PFSK-1 (cell line): ENCODE measurements around the gene FRMD4B.

ENCODE experiments used
- FOXP2 ChIP-seq: optimal IDR thresholded peaks from 2 replicates; pipeline ENCODE3; 2011; ENCODE audit warnings: borderline replicate concordance, control low read depth, inconsistent platforms; ENCODE audit not compliant: insufficient read depth; ENCODE audit errors: extremely low read length, extremely low read depth
- POLR2AphosphoS5 ChIP-seq: IDR thresholded peaks from 2 replicates; pipeline ENCODE4 v1.6.1; 2012; ENCODE audit warnings: low read depth, mild to moderate bottlenecking, control low read depth, low read length, moderate library complexity
- REST ChIP-seq, 2 experiments: IDR thresholded peaks; 2 replicates each; pipeline versions ENCODE4 v1.6.1 to v1.8.0; 2011 to 2012; ENCODE audit warnings: low read depth in 2 of 2, low read length in 2 of 2, control low read depth in 1 of 2, inconsistent platforms in 1 of 2, mild to moderate bottlenecking in 1 of 2, moderate library complexity in 1 of 2; ENCODE audit not compliant: insufficient read depth in 1 of 2
- SIN3A ChIP-seq: IDR thresholded peaks from 2 replicates; pipeline ENCODE4 v1.6.1; 2012; ENCODE audit warnings: mild to moderate bottlenecking, low read length, moderate library complexity, borderline replicate concordance; ENCODE audit not compliant: insufficient read depth
- TAF1 ChIP-seq: IDR thresholded peaks from 2 replicates; pipeline ENCODE4 v1.6.1; 2012; ENCODE audit warnings: low read length, control low read depth, borderline replicate concordance; ENCODE audit not compliant: insufficient read depth

DNA sequence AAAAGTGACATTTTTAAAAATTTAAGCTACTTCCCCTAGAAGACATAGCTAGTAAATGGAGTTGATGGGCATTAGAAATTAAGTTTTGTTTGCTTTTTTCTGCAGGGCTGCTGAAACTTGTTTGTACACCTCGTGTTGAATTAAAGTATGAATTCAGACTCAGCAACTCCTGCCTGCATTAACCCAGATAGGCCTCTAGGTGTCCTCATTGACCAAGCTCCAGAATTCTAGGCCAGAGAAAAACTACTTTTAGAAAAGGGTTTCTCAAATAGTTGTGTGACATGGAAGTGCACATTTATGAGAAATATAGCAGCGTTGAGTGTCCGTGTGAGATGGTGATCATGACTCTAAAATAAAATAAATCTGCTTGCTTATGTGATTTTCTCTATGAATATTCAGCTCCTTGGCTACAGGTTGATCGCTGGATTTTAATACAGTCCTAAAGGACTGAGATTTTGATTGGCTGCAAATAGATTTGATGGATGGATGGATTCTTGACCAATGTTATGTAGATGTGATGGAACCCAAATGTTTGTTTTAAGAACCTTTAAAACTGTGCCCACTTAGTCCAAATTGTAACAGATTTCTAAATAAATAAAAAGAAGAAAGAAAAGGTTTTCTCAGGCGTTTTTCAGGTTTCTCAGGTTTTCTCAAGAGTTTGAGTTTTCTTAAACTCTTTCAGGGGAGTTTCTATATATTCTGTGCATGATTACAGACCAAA, 224.1 kb downstream of the FRMD4B start:
- TF ChIP-seq REST (IDR thresholded peaks at IDR 0.05; ENCODE audit: insufficient read depth in 1 of 2, low read depth in 2 of 2, low read length in 2 of 2) = no peak
- no peak for TF ChIP-seq TAF1
- TF ChIP-seq POLR2AphosphoS5 = no peak
- TF ChIP-seq FOXP2 = no peak
- no peak for TF ChIP-seq SIN3A
